Panc1 (cell line): ENCODE measurements around the gene STMP1. TPM values are rescaled to one million over a fixed set of nuclear protein-coding genes. Genes with fewer than 3 reads are reported as not detected.
"Not testable (repeated sequence)": the region's sequence is repeated elsewhere in the genome, so short reads cannot be mapped to it uniquely, and the experiment has no call there.

Experiments
- ATAC-seq: fragments of 200-7000 bp; cut with Tn5 transposase; 2 replicates; pipeline ENCODE4 v1.9.1; 2020; ENCODE audit warnings: mild to moderate bottlenecking, moderate library complexity
- BruUV-seq: library from RNA; stranded (reverse); fragments of 400-500 nt; replicated peaks from 2 replicates; lab custom pipeline; 2021; lab: Mats Ljungman, UMichigan
- CTCF ChIA-PET: fragments of 300-600 bp; sonication (Branson Sonifier 250); formaldehyde crosslinking; loops from one replicate; lab custom pipeline; 2022; ENCODE audit warnings: antibody characterized with exemption; lab: Charles Lee
- POLR2A ChIA-PET: fragments of 300-600 bp; sonication (Branson Sonifier 250); formaldehyde crosslinking; loops from one replicate; lab custom pipeline; 2022; ENCODE audit warnings: antibody characterized with exemption; lab: Charles Lee
- DNase-seq: peaks from one replicate; pipeline ENCODE4 v3.0.0-alpha.2; 2010; ENCODE audit warnings: low read depth, low spot score
- H3K27ac ChIP-seq: 2 replicates; pipeline ENCODE4 v1.5.1; 2011; ENCODE audit warnings: mild to moderate bottlenecking, low read length, inconsistent platforms
- H3K27me3 ChIP-seq: fragments of 200-500 bp; sonication (Bioruptor generic); 2 replicates; pipeline ENCODE4 v1.6.0; 2014; ENCODE audit warnings: low read length, inconsistent platforms; ENCODE audit not compliant: control insufficient read depth, insufficient read depth
- H3K36me3 ChIP-seq: fragments of 200-500 bp; sonication (Bioruptor generic); 2 replicates; pipeline ENCODE4 v1.5.1; 2014; ENCODE audit warnings: inconsistent platforms, mild to moderate bottlenecking, low read length, moderate library complexity; ENCODE audit not compliant: control insufficient read depth, insufficient read depth
- H3K4me1 ChIP-seq: 2 replicates; pipeline ENCODE4 v1.5.1; 2011; ENCODE audit warnings: inconsistent platforms, mild to moderate bottlenecking, low read length, moderate library complexity; ENCODE audit not compliant: control insufficient read depth, insufficient read depth
- H3K4me3 ChIP-seq, 2 experiments: 2 replicates each; pipeline ENCODE4 v1.5.1; 2011 to 2012; ENCODE audit warnings: low read depth in 2 of 2, low read length in 2 of 2, mild to moderate bottlenecking in 2 of 2, inconsistent platforms in 1 of 2, moderate library complexity in 1 of 2
- H3K9me3 ChIP-seq: fragments of 200-500 bp; sonication (Bioruptor generic); 2 replicates; pipeline ENCODE4 v1.5.1; 2014; ENCODE audit warnings: low read depth, mild to moderate bottlenecking, inconsistent platforms, low read length, moderate library complexity; ENCODE audit not compliant: control insufficient read depth, insufficient read depth
- CTCF ChIP-seq: fragments of 450-650 bp; IDR thresholded peaks from 2 replicates; pipeline ENCODE4 v1.5.1; 2017; ENCODE audit warnings: mild to moderate bottlenecking
- POLR2AphosphoS5 ChIP-seq: IDR thresholded peaks from 2 replicates; pipeline ENCODE4 v1.6.1; 2012; ENCODE audit warnings: mild to moderate bottlenecking, low read depth, low read length, moderate library complexity
- SIN3A ChIP-seq: IDR thresholded peaks from 2 replicates; pipeline ENCODE4 v1.6.1; 2012; ENCODE audit warnings: low read depth, mild to moderate bottlenecking, low read length, moderate library complexity, borderline replicate concordance; ENCODE audit not compliant: insufficient read depth
- TCF7L2 ChIP-seq: IDR thresholded peaks from 2 replicates; pipeline ENCODE4 v1.6.1; 2011; ENCODE audit warnings: mild to moderate bottlenecking, low read depth, low read length, inconsistent platforms
- in situ Hi-C: cut with HindIII; loops from 2 replicates; pipeline ENCODE4 v1.10.0; 2016; ENCODE audit warnings: low sequenced_read_pairs, low pct_unique_long_range_greater_than_20kb
- intact Hi-C: fragments of 100-400 bp; cut with micrococcal nuclease; formaldehyde crosslinking; loops from one replicate; pipeline ENCODE4 v1.10.0; 2022; ENCODE audit not compliant: unreplicated experiment
- total RNA-seq: library from RNA; stranded (reverse); gene quantifications from one replicate; pipeline ENCODE4 v1.2.1, GENCODE V29; 2021; ENCODE audit not compliant: unreplicated experiment
- TF ChIP-seq, protein P1 (sequence below), 2 experiments: IDR thresholded peaks; 2 replicates each; pipeline ENCODE4 v1.6.1; 2011 to 2012; ENCODE audit warnings: low read depth in 2 of 2, control low read depth in 1 of 2, low read length in 1 of 2, mild to moderate bottlenecking in 1 of 2, moderate library complexity in 1 of 2; ENCODE audit not compliant: insufficient read depth in 1 of 2

The STMP1 gene
- total RNA-seq, 1 experiment from 2014 or later = 29.5 TPM

GRCh38 chr7:135634191-135634878, 28.0 kb upstream of the STMP1 start:
- Histone ChIP-seq H3K9me3 (no peaks in the 10 kb centered on the region), H3K27ac (no peak overlapping the region), H3K36me3 (peaks cover 19% of the 10 kb centered on the region), H3K27me3 (no peaks in the 10 kb centered on the region), H3K4me3 (no peak overlapping the region), H3K4me1 (no peaks in the 10 kb centered on the region)
- BruUV-seq = no TSS peak
- CTCF ChIA-PET = no interaction called here
- POLR2A ChIA-PET = interaction anchor here (0.6 kb wide), 1 partner anchor 46 kb away, joined by 3 read pairs; no protein-coding TSS in a partner anchor
- DNase-seq (no peak), ATAC-seq (no peak)
- no peak for TF ChIP-seq POLR2AphosphoS5
- no peak for TF ChIP-seq TCF7L2
- no peak for TF ChIP-seq SIN3A
- no peak for TF ChIP-seq CTCF
- TF ChIP-seq, protein P1, sequence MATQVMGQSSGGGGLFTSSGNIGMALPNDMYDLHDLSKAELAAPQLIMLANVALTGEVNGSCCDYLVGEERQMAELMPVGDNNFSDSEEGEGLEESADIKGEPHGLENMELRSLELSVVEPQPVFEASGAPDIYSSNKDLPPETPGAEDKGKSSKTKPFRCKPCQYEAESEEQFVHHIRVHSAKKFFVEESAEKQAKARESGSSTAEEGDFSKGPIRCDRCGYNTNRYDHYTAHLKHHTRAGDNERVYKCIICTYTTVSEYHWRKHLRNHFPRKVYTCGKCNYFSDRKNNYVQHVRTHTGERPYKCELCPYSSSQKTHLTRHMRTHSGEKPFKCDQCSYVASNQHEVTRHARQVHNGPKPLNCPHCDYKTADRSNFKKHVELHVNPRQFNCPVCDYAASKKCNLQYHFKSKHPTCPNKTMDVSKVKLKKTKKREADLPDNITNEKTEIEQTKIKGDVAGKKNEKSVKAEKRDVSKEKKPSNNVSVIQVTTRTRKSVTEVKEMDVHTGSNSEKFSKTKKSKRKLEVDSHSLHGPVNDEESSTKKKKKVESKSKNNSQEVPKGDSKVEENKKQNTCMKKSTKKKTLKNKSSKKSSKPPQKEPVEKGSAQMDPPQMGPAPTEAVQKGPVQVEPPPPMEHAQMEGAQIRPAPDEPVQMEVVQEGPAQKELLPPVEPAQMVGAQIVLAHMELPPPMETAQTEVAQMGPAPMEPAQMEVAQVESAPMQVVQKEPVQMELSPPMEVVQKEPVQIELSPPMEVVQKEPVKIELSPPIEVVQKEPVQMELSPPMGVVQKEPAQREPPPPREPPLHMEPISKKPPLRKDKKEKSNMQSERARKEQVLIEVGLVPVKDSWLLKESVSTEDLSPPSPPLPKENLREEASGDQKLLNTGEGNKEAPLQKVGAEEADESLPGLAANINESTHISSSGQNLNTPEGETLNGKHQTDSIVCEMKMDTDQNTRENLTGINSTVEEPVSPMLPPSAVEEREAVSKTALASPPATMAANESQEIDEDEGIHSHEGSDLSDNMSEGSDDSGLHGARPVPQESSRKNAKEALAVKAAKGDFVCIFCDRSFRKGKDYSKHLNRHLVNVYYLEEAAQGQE (IDR thresholded peaks at IDR 0.05; ENCODE audit: insufficient read depth in 1 of 2, low read depth in 2 of 2, low read length in 1 of 2) = no peak
- in situ Hi-C loops (no loop called here), intact Hi-C loops (no loop called here)

- POLR2A ChIA-PET, H3K27ac ChIP-seq, H3K4me3 ChIP-seq, H3K9me3 ChIP-seq, in situ Hi-C loops, H3K4me1 ChIP-seq, ATAC-seq, CTCF ChIA-PET, H3K27me3 ChIP-seq, DNase-seq, BruUV-seq: not testable (repeated sequence)
- peaks cover 13% of the 10 kb centered on the region for H3K36me3 ChIP-seq
- intact Hi-C loops = loop anchor here (10.0 kb wide), 1 partner anchor 125 kb away; the partner anchor contains the start of gene CNOT4
Measured at GRCh38 chr7:135639690-135640089, 22.6 kb upstream of the STMP1 start.

DNA sequence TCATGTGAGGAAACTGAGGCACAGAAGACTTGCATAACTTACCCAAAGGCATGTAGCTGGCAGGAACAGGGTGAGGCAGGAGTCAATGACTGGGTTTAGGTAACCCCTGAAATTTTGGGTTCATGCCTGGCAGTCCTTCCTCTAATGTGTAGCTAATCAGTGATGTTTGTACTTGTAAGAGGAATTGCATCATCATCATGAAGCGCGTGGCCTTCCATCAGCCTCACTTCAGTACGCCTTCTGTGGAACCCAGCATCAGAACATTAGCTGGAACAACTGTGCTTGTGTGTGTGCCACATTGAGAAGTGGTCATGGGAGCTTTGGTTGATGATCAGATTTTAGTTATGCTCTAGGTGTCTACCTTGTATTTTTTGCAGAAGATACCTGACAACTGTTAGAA, 18.2 kb upstream of the STMP1 start:
- in situ Hi-C loops = no loop called here
- ChIA-PET CTCF (interaction anchor here (0.7 kb wide), 1 partner anchor 356 kb away, joined by 4 read pairs; no protein-coding TSS in a partner anchor), POLR2A (no interaction called here)
- intact Hi-C loops = loop anchor here (2.0 to 10.0 kb wide), 2 partner anchors 129 to 363 kb away; partner anchors contain the start of gene CNOT4
- ATAC-seq (no peak), DNase-seq (no peak)
- H3K4me1 ChIP-seq = no peaks in the 10 kb centered on the region
- H3K9me3 ChIP-seq = no peaks in the 10 kb centered on the region
- no peak overlapping the region for H3K4me3 ChIP-seq
- H3K36me3 ChIP-seq = peaks cover 31% of the 10 kb centered on the region
- no TSS peak for BruUV-seq
- TF ChIP-seq POLR2AphosphoS5 (no peak), TCF7L2 (no peak), CTCF (no peak), SIN3A (no peak)
- TF ChIP-seq, protein P1 (IDR thresholded peaks at IDR 0.05; ENCODE audit: insufficient read depth in 1 of 2, low read depth in 2 of 2, low read length in 1 of 2) = no peak
- no peak overlapping the region for H3K27ac ChIP-seq
- H3K27me3 ChIP-seq = no peaks in the 10 kb centered on the region
